Measurements from ENCODE around the gene PLEKHG3. TPM values are rescaled to one million over a fixed set of nuclear protein-coding genes. Genes with fewer than 3 reads are reported as not detected.

The PLEKHG3 gene
- total and polyA plus RNA-seq, 10 of the 15 experiments (the other 5 are each of a cell fraction or from before 2014, with no cell fraction given): 0.03 to 0.73 (median 0.07) TPM; not detected in 5

GRCh38 chr14:64721899-64722298 lies 17.7 kb downstream of the PLEKHG3 start:
- H3K27ac ChIP-seq (ENCODE audit: control insufficient read depth, insufficient read depth): no peak overlapping the region
- ChIA-PET SMC1A (ENCODE audit: uncharacterized antibody, unreplicated experiment) (interaction anchor here (0.7 to 1.0 kb wide), 2 partner anchors 12 to 47 kb away, joined by 3 to 4 read pairs; no protein-coding TSS in a partner anchor), POLR2A (interaction anchor here (0.6 to 1.5 kb wide), 2 partner anchors 17 to 150 kb away, joined by 3 read pairs; no protein-coding TSS in a partner anchor), CTCF (interaction anchor here (1.5 kb wide), 1 partner anchor 12 kb away, joined by 5 read pairs; no protein-coding TSS in a partner anchor), RAD21 (ENCODE audit: unreplicated experiment) (no interaction called here)
- no peaks in the 10 kb centered on the region; a peak in 3 of 4 replicates for H3K27me3 ChIP-seq (replicated peaks in 1 of 2; ENCODE audit: control insufficient read depth in 2 of 2, insufficient read depth in 2 of 2, low read length in 1 of 2)
- no peak overlapping the region for H2AFZ ChIP-seq (ENCODE audit: control insufficient read depth, low read depth, low read length)
- H3K4me1 ChIP-seq (ENCODE audit: control insufficient read depth, insufficient read depth, low read length): no peaks in the 10 kb centered on the region
- 50% methylated on average over 9 of the region's 9 CpGs for WGBS (ENCODE audit: insufficient coverage, insufficient replicate concordance, low lambda C conversion rate, missing lambda C conversion rate)
- intact Hi-C loops (cut with micrococcal nuclease; ENCODE audit: unreplicated experiment): no loop called here
- H3K4me2 ChIP-seq (ENCODE audit: control insufficient read depth, insufficient read depth): no peak overlapping the region
- H3K36me3 ChIP-seq (ENCODE audit: control insufficient read depth in 2 of 2, insufficient read depth in 2 of 2, low read length in 1 of 2): no peaks in the 10 kb centered on the region
- H3K9me3 ChIP-seq (replicated peaks; ENCODE audit: control insufficient read depth, insufficient read depth, low read length): no peaks in the 10 kb centered on the region
- TF ChIP-seq MEF2A (IDR thresholded peaks at IDR 0.05; ENCODE audit: insufficient read depth, low read depth, low read length): no peak
- TF ChIP-seq SIN3A (IDR thresholded peaks at IDR 0.05; ENCODE audit: low read depth, low read length): no peak
- no peak for TF ChIP-seq NRF1 (conservative IDR thresholded peaks at IDR 0.05; ENCODE audit: low read depth, low read length)
- no peak for TF ChIP-seq ZNF24 (IDR thresholded peaks at IDR 0.05)
- TF ChIP-seq ETV6 (conservative IDR thresholded peaks at IDR 0.05 in 1 of 2, IDR thresholded peaks at IDR 0.05 in 1 of 2; ENCODE audit: borderline replicate concordance in 1 of 2, low read depth in 1 of 2): no peak
- no peak for TF ChIP-seq PAX5 (IDR thresholded peaks at IDR 0.05; ENCODE audit: borderline replicate concordance, low read depth, low read length)
- TF ChIP-seq BCL11A (IDR thresholded peaks at IDR 0.05; ENCODE audit: low read depth, low read length): no peak
- no peak for TF ChIP-seq SREBF1 (IDR thresholded peaks at IDR 0.05; ENCODE audit: low read length)
- TF ChIP-seq, protein P1, sequence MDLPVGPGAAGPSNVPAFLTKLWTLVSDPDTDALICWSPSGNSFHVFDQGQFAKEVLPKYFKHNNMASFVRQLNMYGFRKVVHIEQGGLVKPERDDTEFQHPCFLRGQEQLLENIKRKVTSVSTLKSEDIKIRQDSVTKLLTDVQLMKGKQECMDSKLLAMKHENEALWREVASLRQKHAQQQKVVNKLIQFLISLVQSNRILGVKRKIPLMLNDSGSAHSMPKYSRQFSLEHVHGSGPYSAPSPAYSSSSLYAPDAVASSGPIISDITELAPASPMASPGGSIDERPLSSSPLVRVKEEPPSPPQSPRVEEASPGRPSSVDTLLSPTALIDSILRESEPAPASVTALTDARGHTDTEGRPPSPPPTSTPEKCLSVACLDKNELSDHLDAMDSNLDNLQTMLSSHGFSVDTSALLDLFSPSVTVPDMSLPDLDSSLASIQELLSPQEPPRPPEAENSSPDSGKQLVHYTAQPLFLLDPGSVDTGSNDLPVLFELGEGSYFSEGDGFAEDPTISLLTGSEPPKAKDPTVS (IDR thresholded peaks at IDR 0.05; ENCODE audit: low read depth, low read length): no peak
- TF ChIP-seq POLR2AphosphoS5 (IDR thresholded peaks at IDR 0.05; ENCODE audit: low read length): no peak
- TF ChIP-seq ZBTB40 (IDR thresholded peaks at IDR 0.05; ENCODE audit: borderline replicate concordance): no peak
- no peak for FAIRE-seq
- no peaks in the 10 kb centered on the region for H4K20me1 ChIP-seq (ENCODE audit: control insufficient read depth, insufficient read depth)
- in situ Hi-C loops (cut with MboI): no loop called here
- DNase-seq (ENCODE audit: low read depth, low spot score): no peak
- H3K79me2 ChIP-seq (ENCODE audit: control insufficient read depth, insufficient read depth, low read length): no peaks in the 10 kb centered on the region
- H3K9ac ChIP-seq (ENCODE audit: control insufficient read depth, insufficient read depth, low read length): no peak overlapping the region
- no TSS peak for BruUV-seq (replicated peaks)
- no peak for ATAC-seq
- no peak overlapping the region for H3K4me3 ChIP-seq
